Fibroblast of gingiva (primary cell): ENCODE measurements around the gene PLEKHM3.

Experiments used
- DNase-seq: peaks from one replicate; pipeline ENCODE4 v3.0.0-alpha.2; 2011; ENCODE audit warnings: low read depth

The PLEKHM3 gene

GRCh38 chr2:208025037-208025813 is at the start of gene PLEKHM3:
Gene PLEKHM3, minus strand, starts transcription at chr2:208025527. Its CDS starts 23,888 bp downstream, at chr2:208001639.
- peak; percentile 89 for DNase-seq

GRCh38 chr2:208074610-208075356 is 49.5 kb upstream of the PLEKHM3 start:
- no peak for DNase-seq

- peak; percentile 54 for DNase-seq
Observed at GRCh38 chr2:208072250-208072892, 47.0 kb upstream of the PLEKHM3 start.

- DNase-seq: peak; percentile 37
Observed at GRCh38 chr2:208069186-208069585, 43.9 kb upstream of the PLEKHM3 start.

GRCh38 chr2:208066016-208066415 is 40.7 kb upstream of the PLEKHM3 start:
- DNase-seq: no peak

- no peak for DNase-seq
Observed at GRCh38 chr2:208065476-208065875, 40.1 kb upstream of the PLEKHM3 start.

- DNase-seq: peak; percentile 81
Observed at GRCh38 chr2:208064220-208064961, 39.1 kb upstream of the PLEKHM3 start.

GRCh38 chr2:208062961-208063360 is 37.6 kb upstream of the PLEKHM3 start:
- DNase-seq: no peak

GRCh38 chr2:208062113-208062512 is 36.8 kb upstream of the PLEKHM3 start:
- DNase-seq: peak; percentile 16

GRCh38 chr2:208057108-208057507 is 31.8 kb upstream of the PLEKHM3 start:
- no peak for DNase-seq

- DNase-seq: no peak
Observed at GRCh38 chr2:208049441-208049840, 24.1 kb upstream of the PLEKHM3 start.

GRCh38 chr2:208049006-208049405 is 23.7 kb upstream of the PLEKHM3 start:
- no peak for DNase-seq

GRCh38 chr2:208047840-208048239 is 22.5 kb upstream of the PLEKHM3 start:
- DNase-seq: no peak

GRCh38 chr2:208046686-208047085 is 21.4 kb upstream of the PLEKHM3 start:
- no peak for DNase-seq

- no peak for DNase-seq
Observed at GRCh38 chr2:208042450-208042849, 17.1 kb upstream of the PLEKHM3 start.

- DNase-seq: no peak
Observed at GRCh38 chr2:208042041-208042440, 16.7 kb upstream of the PLEKHM3 start.

GRCh38 chr2:208040199-208041171 is 15.2 kb upstream of the PLEKHM3 start:
- peak; percentile 64 for DNase-seq

GRCh38 chr2:208039376-208040110 is 14.2 kb upstream of the PLEKHM3 start:
- no peak for DNase-seq

GRCh38 chr2:208037564-208038487 is 12.5 kb upstream of the PLEKHM3 start:
- no peak for DNase-seq
